GM12878 (cell line): ENCODE data around the gene OPCML. TPM values are rescaled to one million over a fixed set of nuclear protein-coding genes. Genes with fewer than 3 reads are reported as not detected.

Experiments
- ATAC-seq: fragments of 200-7000 bp; cut with Tn5 transposase; 3 replicates; pipeline ENCODE4 v1.9.1; 2020; ENCODE audit warnings: mild to moderate bottlenecking, moderate library complexity
- BruUV-seq: library from RNA; stranded (reverse); fragments of 400-500 nt; replicated peaks from 2 replicates; lab custom pipeline; 2021; lab: Mats Ljungman, UMichigan
- CTCF ChIA-PET: fragments of 300-600 bp; sonication (Branson Sonifier 250); formaldehyde crosslinking; extraction: SDS; loops from one replicate; lab custom pipeline; 2021; ENCODE audit warnings: inconsistent platforms; lab: Yijun Ruan, JAX
- POLR2A ChIA-PET: fragments of 350-600 bp; formaldehyde crosslinking; extraction: SDS; loops from one replicate; lab custom pipeline; 2021; ENCODE audit warnings: inconsistent platforms; lab: Charles Lee
- RAD21 ChIA-PET: fragments of 300-600 bp; sonication (Branson Sonifier 250); formaldehyde crosslinking; loops from one replicate; lab custom pipeline; 2023; ENCODE audit warnings: antibody characterized with exemption; ENCODE audit not compliant: unreplicated experiment; lab: Charles Lee
- SMC1A ChIA-PET: fragments of 300-600 bp; sonication (Branson Sonifier 250); formaldehyde crosslinking; loops from one replicate; lab custom pipeline; 2023; ENCODE audit not compliant: unreplicated experiment, uncharacterized antibody; lab: Charles Lee
- DNase-seq: peaks from one replicate; pipeline ENCODE4 v3.0.0-alpha.2; 2011; ENCODE audit warnings: low read depth, low spot score
- FAIRE-seq: peaks from 3 replicates; lab custom pipeline; 2011; peaks lifted over from hg19 to GRCh38; lab: Jason Lieb, UNC
- H2AFZ ChIP-seq: 2 replicates; pipeline ENCODE4 v1.6.0; 2011; ENCODE audit warnings: low read depth, low read length, control low read depth; ENCODE audit not compliant: control insufficient read depth
- H3K27ac ChIP-seq: 2 replicates; pipeline ENCODE4 v1.5.1; 2011; ENCODE audit warnings: control low read depth; ENCODE audit not compliant: control insufficient read depth, insufficient read depth
- H3K27me3 ChIP-seq, 2 experiments: replicated peaks in 1 of 2; 2 replicates each; pipeline versions ENCODE4 v1.6.0 to v1.6.1; 2011; ENCODE audit warnings: low read length in 1 of 2; ENCODE audit not compliant: control insufficient read depth in 2 of 2, insufficient read depth in 2 of 2
- H3K36me3 ChIP-seq, 2 experiments: 2 replicates each; pipeline ENCODE4 v1.5.1; 2011; ENCODE audit warnings: low read length in 1 of 2; ENCODE audit not compliant: control insufficient read depth in 2 of 2, insufficient read depth in 2 of 2
- H3K4me1 ChIP-seq: 2 replicates; pipeline ENCODE4 v1.6.1; 2011; ENCODE audit warnings: mild to moderate bottlenecking, low read length, moderate library complexity, mixed read lengths; ENCODE audit not compliant: control insufficient read depth, insufficient read depth
- H3K4me2 ChIP-seq: 2 replicates; pipeline ENCODE4 v1.6.0; 2011; ENCODE audit warnings: control low read depth; ENCODE audit not compliant: control insufficient read depth, insufficient read depth
- H3K4me3 ChIP-seq: fragments of 200-600 bp; sonication (generic); 2 replicates; pipeline ENCODE4 v1.5.1; 2016
- H3K79me2 ChIP-seq: 2 replicates; pipeline ENCODE4 v1.6.0; 2011; ENCODE audit warnings: low read length; ENCODE audit not compliant: control insufficient read depth, insufficient read depth
- H3K9ac ChIP-seq: 2 replicates; pipeline ENCODE4 v1.8.0; 2011; ENCODE audit warnings: low read length, control low read depth, mixed read lengths; ENCODE audit not compliant: control insufficient read depth, insufficient read depth
- H3K9me3 ChIP-seq: replicated peaks from 3 replicates; pipeline ENCODE4 v1.5.1; 2011; ENCODE audit warnings: mild to moderate bottlenecking, low read length; ENCODE audit not compliant: control insufficient read depth, insufficient read depth
- H4K20me1 ChIP-seq: 2 replicates; pipeline ENCODE4 v1.6.0; 2011; ENCODE audit not compliant: control insufficient read depth, insufficient read depth
- ATF3 ChIP-seq: IDR thresholded peaks from 2 replicates; pipeline ENCODE4 v1.6.1; 2011; ENCODE audit warnings: low read depth, mild to moderate bottlenecking, low read length, moderate library complexity, borderline replicate concordance; ENCODE audit errors: extremely low read depth
- BMI1 ChIP-seq: fragments of 450-650 bp; IDR thresholded peaks from 2 replicates; pipeline ENCODE4 v1.6.1; 2016; ENCODE audit warnings: mild to moderate bottlenecking, moderate library complexity, borderline replicate concordance
- JUNB ChIP-seq: IDR thresholded peaks from 2 replicates; pipeline ENCODE4 v1.6.1; 2016; ENCODE audit warnings: antibody characterized with exemption, mild to moderate bottlenecking
- MEF2B ChIP-seq: fragments of 450-650 bp; IDR thresholded peaks from 2 replicates; pipeline ENCODE4 v1.6.1; 2018; ENCODE audit warnings: mild to moderate bottlenecking, moderate library complexity; ENCODE audit not compliant: partially characterized antibody, poor library complexity, severe bottlenecking
- NR2C2 ChIP-seq: IDR thresholded peaks from 2 replicates; pipeline ENCODE4 v1.6.1; 2011; ENCODE audit warnings: borderline replicate concordance, low read depth; ENCODE audit not compliant: control insufficient read depth, insufficient read length
- RELB ChIP-seq: fragments of 450-650 bp; IDR thresholded peaks from 2 replicates; pipeline ENCODE4 v1.6.1; 2017; ENCODE audit warnings: low read depth, mild to moderate bottlenecking, moderate library complexity
- STAT1 ChIP-seq: fragments of 450-650 bp; conservative IDR thresholded peaks from 2 replicates; pipeline ENCODE4 v1.6.1; 2014; ENCODE audit warnings: antibody characterized with exemption, mild to moderate bottlenecking
- ZBTB40 ChIP-seq: fragments of 450-650 bp; IDR thresholded peaks from 2 replicates; pipeline ENCODE4 v1.6.1; 2016; ENCODE audit warnings: mild to moderate bottlenecking, moderate library complexity, borderline replicate concordance
- ZNF622 ChIP-seq: fragments of 450-650 bp; IDR thresholded peaks from 2 replicates; pipeline ENCODE4 v1.6.1; 2017; ENCODE audit warnings: mild to moderate bottlenecking, inconsistent platforms
- WGBS: methylation state at CpG from one replicate; pipeline ENCODE4 v1.1.6; 2016; ENCODE audit warnings: low lambda C conversion rate; ENCODE audit not compliant: insufficient replicate concordance, insufficient coverage; ENCODE audit errors: missing lambda C conversion rate; 5-methylcytosine and 5-hydroxymethylcytosine counted together
- in situ Hi-C: fragments of 300-500 bp; cut with MboI; formaldehyde crosslinking; loops from 9 replicates; pipeline ENCODE4 v1.14.3; 2018; ENCODE audit warnings: mixed read lengths
- intact Hi-C: fragments of 100-400 bp; cut with micrococcal nuclease; formaldehyde crosslinking; loops from one replicate; pipeline ENCODE4 v1.14.2; 2022; ENCODE audit not compliant: unreplicated experiment
- polyA plus RNA-seq, 11 experiments: library from polyadenylated mRNA; depleted of rRNA in 4 of 11; unstranded in 6 of 11; stranded (reverse) in 5 of 11; fragments of >200 nt; fragmentation: Nextera tagmentation in 4 of 11; fragmentation: Illumina TruSeq in 1 of 11; extraction: Ambion mirVana in 4 of 11; extraction: Trizol in 1 of 11; gene quantifications; 1 replicate in 1 of 11; 2 replicates in 10 of 11; pipeline versions ENCODE4 v1.2.1 to v1.2.3, GENCODE V29; 2011 to 2016; ENCODE audit warnings: inconsistent platforms in 2 of 11, missing spikeins in 2 of 11, low read depth in 1 of 11
- total RNA-seq, 4 experiments: library from RNA; depleted of rRNA in 3 of 4; stranded (reverse); fragments of >200 nt in 3 of 4; fragmentation: Illumina TruSeq in 1 of 4; extraction: Trizol in 1 of 4; gene quantifications; 2 replicates each; pipeline versions ENCODE4 v1.2.1 to v1.2.3, GENCODE V29; 2013 to 2021

OPCML gene
- total and polyA plus RNA-seq, 10 of the 15 experiments (the other 5 are each of a cell fraction or from before 2014, with no cell fraction given): 0.84 TPM; not detected in 9

GRCh38 chr11:133181667-133182066 is 350.6 kb downstream of the OPCML start:
- ChIA-PET CTCF (interaction anchor here (1.1 kb wide), 1 partner anchor 17 kb away, joined by 4 read pairs; no protein-coding TSS in a partner anchor), POLR2A (no interaction called here), RAD21 (no interaction called here), SMC1A (interaction anchor here (1.2 kb wide), 2 partner anchors 10 to 14 kb away, joined by 3 read pairs; no protein-coding TSS in a partner anchor)
- Histone ChIP-seq H3K9me3 (no peaks in the 10 kb centered on the region), H4K20me1 (no peaks in the 10 kb centered on the region), H3K4me2 (no peak overlapping the region), H3K9ac (no peak overlapping the region), H3K4me3 (no peak overlapping the region), H3K27me3 (0 out of 4 replicates have a peak, but pooled peaks cover 0 to 2% of the 10 kb centered on the region in 2 experiments), H3K36me3 (no peaks in the 10 kb centered on the region), H3K4me1 (no peaks in the 10 kb centered on the region), H3K27ac (no peak overlapping the region), H2AFZ (no peak overlapping the region), H3K79me2 (no peaks in the 10 kb centered on the region)
- in situ Hi-C loops (no loop called here), intact Hi-C loops (no loop called here)
- 42% methylated on average over 2 of the region's 2 CpGs for WGBS
- TF ChIP-seq ATF3 (no peak), NR2C2 (no peak), JUNB (no peak), ZNF622 (no peak), RELB (no peak), BMI1 (no peak), MEF2B (no peak), STAT1 (no peak), ZBTB40 (no peak)
- FAIRE-seq: no peak
- no peak for ATAC-seq
- BruUV-seq: no TSS peak
- DNase-seq: no peak
